ENCODE results near the gene HS6ST1.

The HS6ST1 gene

DNA sequence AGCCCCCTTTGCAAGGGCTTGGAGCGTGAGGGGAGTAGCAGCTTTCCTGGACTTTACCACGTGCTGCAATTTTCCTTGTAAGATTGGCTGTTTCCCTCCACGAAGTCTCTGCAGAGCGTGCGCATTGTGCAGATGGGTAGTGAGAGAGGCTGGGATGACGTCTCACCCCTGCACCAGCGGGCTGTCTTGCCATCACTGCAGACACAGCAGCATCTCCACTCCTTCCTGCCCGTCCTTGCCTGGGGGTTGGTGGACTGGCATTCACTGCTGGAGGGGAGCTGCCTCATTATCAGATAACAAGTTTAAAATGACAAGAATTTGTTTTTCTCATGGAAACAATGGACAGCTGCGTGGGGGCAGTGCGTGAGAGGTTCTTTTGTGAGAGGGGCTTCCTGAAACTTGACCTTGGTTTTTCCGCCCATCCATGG, 45.3 kb upstream of the HS6ST1 start:
- TF ChIP-seq, protein P1, sequence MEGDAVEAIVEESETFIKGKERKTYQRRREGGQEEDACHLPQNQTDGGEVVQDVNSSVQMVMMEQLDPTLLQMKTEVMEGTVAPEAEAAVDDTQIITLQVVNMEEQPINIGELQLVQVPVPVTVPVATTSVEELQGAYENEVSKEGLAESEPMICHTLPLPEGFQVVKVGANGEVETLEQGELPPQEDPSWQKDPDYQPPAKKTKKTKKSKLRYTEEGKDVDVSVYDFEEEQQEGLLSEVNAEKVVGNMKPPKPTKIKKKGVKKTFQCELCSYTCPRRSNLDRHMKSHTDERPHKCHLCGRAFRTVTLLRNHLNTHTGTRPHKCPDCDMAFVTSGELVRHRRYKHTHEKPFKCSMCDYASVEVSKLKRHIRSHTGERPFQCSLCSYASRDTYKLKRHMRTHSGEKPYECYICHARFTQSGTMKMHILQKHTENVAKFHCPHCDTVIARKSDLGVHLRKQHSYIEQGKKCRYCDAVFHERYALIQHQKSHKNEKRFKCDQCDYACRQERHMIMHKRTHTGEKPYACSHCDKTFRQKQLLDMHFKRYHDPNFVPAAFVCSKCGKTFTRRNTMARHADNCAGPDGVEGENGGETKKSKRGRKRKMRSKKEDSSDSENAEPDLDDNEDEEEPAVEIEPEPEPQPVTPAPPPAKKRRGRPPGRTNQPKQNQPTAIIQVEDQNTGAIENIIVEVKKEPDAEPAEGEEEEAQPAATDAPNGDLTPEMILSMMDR (IDR thresholded peaks at IDR 0.05; ENCODE audit: control insufficient read depth, insufficient read depth, low read depth, low read length, missing control alignments), result no peak
- DNase-seq (ENCODE audit: low read depth), result no peak
- no peak overlapping the region for H3K4me3 ChIP-seq (ENCODE audit: control insufficient read depth, low read depth, low read length)

DNA sequence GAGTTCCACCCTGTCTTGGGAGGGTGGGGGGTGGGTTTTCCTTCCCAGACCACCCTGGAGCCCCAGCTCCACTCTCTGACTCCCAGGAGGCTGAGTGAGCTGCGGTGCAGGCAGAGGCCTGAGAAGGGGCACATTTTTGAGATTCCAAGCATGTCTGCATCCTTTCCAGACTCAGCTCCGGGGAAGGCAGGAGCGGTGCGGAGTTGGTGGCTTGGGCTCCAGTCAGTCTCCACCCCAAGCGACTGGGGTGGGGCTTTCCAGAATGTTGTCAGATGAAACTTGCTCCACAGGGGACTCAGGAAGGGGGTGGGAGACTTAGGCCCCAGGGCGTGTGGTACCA, 44.2 kb upstream of the HS6ST1 start:
- peak; percentile 42 for DNase-seq (ENCODE audit: low read depth)
- H3K4me3 ChIP-seq (ENCODE audit: control insufficient read depth, low read depth, low read length), result no peak overlapping the region
- TF ChIP-seq, protein P1 (IDR thresholded peaks at IDR 0.05; ENCODE audit: control insufficient read depth, insufficient read depth, low read depth, low read length, missing control alignments), result no peak

DNA sequence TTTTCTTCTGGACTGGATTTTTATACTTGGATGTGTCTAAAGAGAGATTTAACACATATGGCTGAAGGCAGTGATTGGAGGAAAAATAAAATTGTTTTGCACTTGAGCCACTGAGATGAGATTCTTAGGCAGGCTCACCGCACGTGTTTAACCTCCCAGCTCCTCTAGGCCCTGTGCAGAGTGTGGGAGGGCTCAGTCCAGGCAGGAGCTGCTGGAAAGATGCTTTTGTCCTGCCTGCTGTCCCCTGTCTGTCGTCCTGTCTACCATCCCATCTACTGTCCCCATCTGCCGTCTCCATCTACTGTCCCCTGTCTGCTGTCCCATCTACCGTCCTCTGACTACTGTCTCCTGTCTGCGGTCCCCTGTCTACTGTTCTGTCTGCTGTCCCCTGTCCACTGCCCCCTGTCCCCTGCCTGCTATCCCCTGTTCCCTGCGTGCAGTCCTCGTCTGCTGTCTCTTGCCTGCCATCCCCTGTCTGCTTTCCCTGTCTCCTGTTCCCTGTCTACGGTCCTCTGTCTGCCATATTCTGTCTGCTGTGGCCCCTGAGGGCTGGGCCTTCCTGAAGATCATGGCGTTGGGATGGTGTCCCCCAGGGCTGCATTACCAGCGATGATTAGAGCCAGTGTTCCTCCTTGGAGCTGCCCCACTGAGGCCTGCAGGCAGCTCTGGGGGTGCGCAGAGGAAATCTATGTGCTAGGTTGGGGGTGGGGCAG, 43.7 kb upstream of the HS6ST1 start:
- H3K4me3 ChIP-seq (ENCODE audit: control insufficient read depth, low read depth, low read length), result no peak overlapping the region
- TF ChIP-seq, protein P1 (IDR thresholded peaks at IDR 0.05; ENCODE audit: control insufficient read depth, insufficient read depth, low read depth, low read length, missing control alignments), result no peak
- no peak for DNase-seq (ENCODE audit: low read depth)

DNA sequence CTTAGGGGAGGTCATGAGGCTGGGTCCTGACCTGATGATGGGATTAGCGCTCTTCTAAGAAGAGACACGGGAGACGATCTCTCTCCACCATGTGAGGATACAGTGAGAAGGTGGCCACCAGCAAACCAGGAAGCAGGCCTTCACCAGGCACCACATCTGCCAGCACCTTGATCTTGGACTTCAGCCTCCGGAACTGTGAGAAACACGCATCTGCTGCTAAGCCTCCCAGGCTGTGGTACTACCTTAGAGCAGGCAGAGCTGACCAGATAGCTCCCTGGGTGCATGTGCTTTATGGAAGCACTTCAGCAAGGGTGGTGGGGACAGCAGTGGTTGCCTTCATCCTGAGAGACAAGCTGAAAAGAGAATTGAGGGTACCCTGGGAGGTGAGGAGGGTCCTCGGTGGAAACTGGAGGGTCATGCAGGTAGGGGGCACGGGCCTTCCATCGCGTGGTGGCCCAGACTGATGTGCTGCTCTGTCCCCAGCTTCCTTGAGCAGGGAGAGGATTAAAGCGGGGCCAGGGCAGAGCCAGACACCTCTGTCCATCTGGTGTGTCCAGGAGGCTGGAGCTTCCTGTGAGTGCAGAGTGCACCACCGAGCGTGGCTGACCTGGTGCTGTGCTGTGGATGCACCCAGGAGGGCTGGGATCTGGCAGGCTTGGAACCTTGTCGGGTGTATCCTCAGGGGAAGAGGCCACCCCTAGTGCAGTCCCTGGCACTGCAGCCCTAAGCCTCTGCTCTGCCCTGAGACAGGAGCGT, 42.9 kb upstream of the HS6ST1 start:
- TF ChIP-seq, protein P1 (IDR thresholded peaks at IDR 0.05; ENCODE audit: control insufficient read depth, insufficient read depth, low read depth, low read length, missing control alignments), result no peak
- H3K4me3 ChIP-seq (ENCODE audit: control insufficient read depth, low read depth, low read length), result no peak overlapping the region
- no peak for DNase-seq (ENCODE audit: low read depth)

DNA sequence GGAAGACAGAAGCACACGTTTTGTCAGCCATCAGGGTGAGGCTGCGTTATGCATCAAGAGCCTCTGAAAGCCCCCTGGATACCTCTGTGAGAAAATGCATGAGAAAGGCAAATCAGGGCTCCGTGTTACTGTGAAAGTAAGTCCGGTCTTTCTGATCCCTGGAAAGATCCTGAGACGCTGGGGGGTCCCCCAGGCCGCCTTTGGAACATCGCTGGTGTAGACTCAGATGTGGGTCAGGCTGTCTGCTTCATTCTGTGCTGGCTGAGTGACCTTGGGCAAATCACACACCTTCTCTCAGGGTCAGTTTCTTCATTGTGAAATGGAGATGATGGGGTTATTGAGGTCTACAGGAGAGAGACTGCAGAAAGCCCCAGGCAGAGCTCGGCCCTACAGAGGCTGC, 42.0 kb upstream of the HS6ST1 start:
- TF ChIP-seq, protein P1 (IDR thresholded peaks at IDR 0.05; ENCODE audit: control insufficient read depth, insufficient read depth, low read depth, low read length, missing control alignments), result no peak
- DNase-seq (ENCODE audit: low read depth), result no peak
- H3K4me3 ChIP-seq (ENCODE audit: control insufficient read depth, low read depth, low read length), result no peak overlapping the region

DNA sequence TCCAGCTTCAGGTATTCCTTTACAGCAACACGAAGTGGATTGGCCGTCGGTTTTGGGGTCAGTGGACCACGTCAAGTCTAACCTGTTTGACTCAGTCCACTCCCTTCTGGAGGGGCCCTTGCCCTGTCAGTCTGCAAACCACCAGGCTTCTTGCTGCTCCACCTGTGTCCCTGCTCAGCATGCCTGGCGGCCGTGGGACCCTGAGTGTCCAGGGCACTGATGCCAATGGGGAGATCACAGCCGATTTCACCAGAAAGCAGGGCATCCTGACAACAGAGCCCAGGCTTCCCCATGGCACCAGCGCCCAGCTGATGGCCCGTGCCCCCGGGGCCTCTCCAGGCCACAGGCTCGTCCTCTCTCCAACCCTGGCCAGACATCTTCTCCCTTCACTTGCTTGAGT, 41.2 kb upstream of the HS6ST1 start:
- DNase-seq (ENCODE audit: low read depth), result no peak
- TF ChIP-seq, protein P1 (IDR thresholded peaks at IDR 0.05; ENCODE audit: control insufficient read depth, insufficient read depth, low read depth, low read length, missing control alignments), result no peak
- H3K4me3 ChIP-seq (ENCODE audit: control insufficient read depth, low read depth, low read length), result no peak overlapping the region

All from AG09309 (cell line).